Measurements from ENCODE around the gene DMKN. TPM values are rescaled to one million over a fixed set of nuclear protein-coding genes. Genes with fewer than 3 reads are reported as not detected.
A peak's percentile ranks its signal among the peaks of the same experiment; 100 is the strongest.

DMKN gene
- total and polyA plus RNA-seq, 4 donors, result 79.0 to 278 (median 106) TPM

- TF ChIP-seq CTCF (IDR thresholded peaks at IDR 0.05; ENCODE audit: control extremely low read depth, extremely low read depth), result no peak
- H3K9ac ChIP-seq (ENCODE audit: insufficient read depth in 1 of 2, low read length in 2 of 2), result no peak overlapping the region
- 66 to 82% methylated on average over 10 of the region's 10 CpGs for WGBS, 2 donors
- H3K36me3 ChIP-seq (ENCODE audit: control insufficient read depth in 4 of 4, insufficient read depth in 4 of 4, low read length in 4 of 4), result no peaks in the 10 kb centered on the region
- DNase-seq (no peak), ATAC-seq (ENCODE audit: insufficient read depth, low FRiP score) (no peak)
- no peak overlapping the region for H3K4me3 ChIP-seq
- H3K27me3 ChIP-seq (ENCODE audit: control insufficient read depth in 3 of 3, insufficient read depth in 3 of 3, low read length in 2 of 3), result peaks cover 3 to 32% (median 8%) of the 10 kb centered on the region in 3 donors
- H3K9me3 ChIP-seq (ENCODE audit: control insufficient read depth in 4 of 4, insufficient read depth in 3 of 4, low read length in 3 of 4), result peaks cover 0 to 1% (median 0%) of the 10 kb centered on the region in 4 donors
- H3K4me1 ChIP-seq (ENCODE audit: control insufficient read depth in 5 of 5, insufficient read depth in 5 of 5, low read length in 5 of 5), result peaks cover 0 to 7% (median 5%) of the 10 kb centered on the region in 5 donors
- H3K27ac ChIP-seq (ENCODE audit: low read depth in 1 of 2, low read length in 1 of 2), result no peak overlapping the region
Observed at GRCh38 chr19:35534803-35535480, 21.5 kb upstream of the DMKN start.

- H3K4me3 ChIP-seq, result no peak overlapping the region
- no peak for TF ChIP-seq CTCF (IDR thresholded peaks at IDR 0.05; ENCODE audit: control extremely low read depth, extremely low read depth)
Observed at GRCh38 chr19:35533822-35534392, 20.5 kb upstream of the DMKN start.

GRCh38 chr19:35533201-35533821 lies 19.9 kb upstream of the DMKN start, which contains the start of gene GAPDHS:
Gene GAPDHS, plus strand, starts transcription at chr19:35533456. Its CDS starts 72 bp downstream, at chr19:35533528.
- Histone ChIP-seq H3K9me3 (ENCODE audit: control insufficient read depth in 4 of 4, insufficient read depth in 3 of 4, low read length in 3 of 4) (peaks cover 0 to 1% (median 0%) of the 10 kb centered on the region in 4 donors), H3K36me3 (ENCODE audit: control insufficient read depth in 4 of 4, insufficient read depth in 4 of 4, low read length in 4 of 4) (no peaks in the 10 kb centered on the region), H3K27ac (ENCODE audit: low read depth in 1 of 2, low read length in 1 of 2) (no peak within 1 kb of the TSS), H3K9ac (ENCODE audit: insufficient read depth in 1 of 2, low read length in 2 of 2) (no peak within 1 kb of the TSS), H3K4me3 (no peak within 1 kb of the TSS), H3K27me3 (ENCODE audit: control insufficient read depth in 3 of 3, insufficient read depth in 3 of 3, low read length in 2 of 3) (peaks cover 3 to 32% (median 8%) of the 10 kb centered on the region in 3 donors), H3K4me1 (ENCODE audit: control insufficient read depth in 5 of 5, insufficient read depth in 5 of 5, low read length in 5 of 5) (peaks cover 0 to 7% (median 5%) of the 10 kb centered on the region in 5 donors)
- 37 to 41% methylated on average over 39 of the region's 39 CpGs for WGBS, 2 donors
- ATAC-seq (ENCODE audit: insufficient read depth, low FRiP score) (no peak), DNase-seq (no peak)
- no peak for TF ChIP-seq CTCF (IDR thresholded peaks at IDR 0.05; ENCODE audit: control extremely low read depth, extremely low read depth)

More at GRCh38 chr19:35533822-35534392, 20.5 kb upstream of the DMKN start:
- DNase-seq (peak; percentile 38 to 73 (median 64)), ATAC-seq (ENCODE audit: insufficient read depth, low FRiP score) (no peak)
- H3K9me3 ChIP-seq (ENCODE audit: control insufficient read depth in 4 of 4, insufficient read depth in 3 of 4, low read length in 3 of 4), result peaks cover 0 to 1% (median 0%) of the 10 kb centered on the region in 4 donors
- peaks cover 3 to 32% (median 8%) of the 10 kb centered on the region in 3 donors for H3K27me3 ChIP-seq (ENCODE audit: control insufficient read depth in 3 of 3, insufficient read depth in 3 of 3, low read length in 2 of 3)
- H3K27ac ChIP-seq (ENCODE audit: low read depth in 1 of 2, low read length in 1 of 2), result no peak overlapping the region
- 1 to 2% methylated on average over 30 of the region's 30 CpGs for whole genome bisulfite sequencing, 2 donors
- H3K9ac ChIP-seq (ENCODE audit: insufficient read depth in 1 of 2, low read length in 2 of 2), result no peak overlapping the region
- peaks cover 0 to 7% (median 5%) of the 10 kb centered on the region in 5 donors for H3K4me1 ChIP-seq (ENCODE audit: control insufficient read depth in 5 of 5, insufficient read depth in 5 of 5, low read length in 5 of 5)
- no peaks in the 10 kb centered on the region for H3K36me3 ChIP-seq (ENCODE audit: control insufficient read depth in 4 of 4, insufficient read depth in 4 of 4, low read length in 4 of 4)

All from lung (tissue), 12 donors.